ENCODE measurements around the gene TCL1B. TPM values are rescaled to one million over a fixed set of nuclear protein-coding genes. Genes with fewer than 3 reads are reported as not detected.
"Not testable (repeated sequence)": the region's sequence is repeated elsewhere in the genome, so short reads cannot be mapped to it uniquely, and the experiment has no call there.

Gene TCL1B
- 0.60 TPM for polyA plus RNA-seq (ENCODE audit: insufficient read length)
- long read RNA-seq, donor 1, partial matches to known transcripts: 0 of 1 reads
- long read RNA-seq, donor 1, other reads (novel, unspliced or antisense): 0 of 1 reads
- long read RNA-seq, donor 2: 0 reads
- long read RNA-seq, donor 3: 0 reads
- long read RNA-seq, donor 4: 0 reads
- long read RNA-seq, donor 5: 0 reads
- long read RNA-seq, donor 6: 0 reads
- long read RNA-seq, donor 7: 0 reads
- long read RNA-seq, donor 8: 0 reads

DNA sequence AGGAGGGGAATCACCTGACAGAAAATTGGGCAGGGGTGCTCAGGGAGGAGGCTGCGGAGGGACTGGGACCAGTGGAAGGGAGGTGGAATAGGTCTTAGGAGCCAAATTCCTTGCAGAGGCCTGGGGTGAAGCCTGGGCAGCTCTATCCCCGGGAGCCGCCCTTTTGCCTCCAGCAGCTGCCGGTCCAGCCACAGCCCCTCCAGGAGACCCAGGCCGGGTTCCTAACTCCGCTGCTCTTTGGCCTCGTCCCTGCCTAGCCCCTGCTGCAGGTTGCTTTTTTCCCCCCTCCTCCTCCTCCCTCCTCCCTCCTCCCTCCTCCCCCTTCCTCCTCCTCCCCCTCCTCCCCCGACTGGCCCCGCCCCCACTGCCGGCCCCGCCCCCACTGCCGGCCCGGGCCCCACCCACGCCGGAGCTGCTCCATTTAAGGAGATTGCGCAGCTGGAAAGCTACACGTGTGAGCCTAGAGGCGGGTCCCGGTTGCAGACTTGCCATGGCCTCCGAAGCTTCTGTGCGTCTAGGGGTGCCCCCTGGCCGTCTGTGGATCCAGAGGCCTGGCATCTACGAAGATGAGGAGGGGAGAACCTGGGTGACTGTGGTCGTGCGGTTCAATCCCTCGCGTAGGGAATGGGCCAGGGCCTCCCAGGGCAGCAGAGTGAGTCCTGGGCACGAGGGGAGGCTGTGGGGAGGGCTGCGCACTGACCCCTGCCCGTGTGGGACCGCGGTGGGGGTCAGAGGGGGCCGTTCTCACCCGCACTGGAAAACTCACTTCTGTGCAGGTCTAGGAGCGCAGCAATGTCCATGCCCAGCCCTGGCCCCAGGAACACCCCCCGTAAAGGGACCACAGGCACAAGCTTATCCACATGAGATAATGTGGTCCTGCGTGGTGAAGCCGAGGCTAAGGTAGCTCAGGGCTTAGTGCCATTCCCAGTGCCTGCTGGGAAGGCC lies at the start of gene TCL1B:
Gene TCL1B (plus strand): TSS at position 449 of the 945 bp plus-strand sequence. CDS start 42 bp downstream, at position 491.
- DNase-seq: no peak

GRCh38 chr14:95644981-95645380 lies 41.2 kb upstream of the TCL1B start:
- no peak for DNase-seq

DNA sequence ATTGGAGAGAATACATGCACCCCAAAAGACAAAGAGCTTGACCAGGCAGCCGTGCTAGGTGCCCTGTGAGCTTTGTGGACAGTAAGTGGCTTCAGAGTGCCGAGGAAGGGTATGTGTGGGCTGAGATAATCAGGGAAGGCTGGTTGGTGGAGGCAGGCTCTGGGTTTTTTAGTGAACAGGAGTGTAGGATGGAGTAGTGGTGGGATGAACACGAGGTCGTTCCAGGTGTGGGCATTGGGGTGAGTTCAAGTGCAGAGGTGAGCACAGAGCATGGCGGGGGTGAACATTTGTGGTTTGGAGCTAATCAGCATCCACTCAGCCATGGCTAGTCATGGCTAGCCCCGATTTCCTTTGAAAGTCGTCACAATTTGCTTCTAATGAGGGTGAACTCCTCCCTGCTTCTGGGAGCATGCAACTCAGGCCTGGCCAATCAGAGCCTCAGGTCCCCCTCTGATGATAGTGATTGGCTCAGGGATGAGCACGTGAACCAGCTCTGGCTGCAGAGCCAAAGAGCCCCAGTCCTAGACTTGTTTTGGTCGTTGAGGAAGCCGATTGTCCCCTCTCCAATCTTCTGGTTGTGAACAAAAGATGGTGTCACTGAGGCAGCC lies 40.7 kb upstream of the TCL1B start:
- no peak for DNase-seq

GRCh38 chr14:95647926-95648325 lies 38.3 kb upstream of the TCL1B start:
- no peak for DNase-seq

DNA sequence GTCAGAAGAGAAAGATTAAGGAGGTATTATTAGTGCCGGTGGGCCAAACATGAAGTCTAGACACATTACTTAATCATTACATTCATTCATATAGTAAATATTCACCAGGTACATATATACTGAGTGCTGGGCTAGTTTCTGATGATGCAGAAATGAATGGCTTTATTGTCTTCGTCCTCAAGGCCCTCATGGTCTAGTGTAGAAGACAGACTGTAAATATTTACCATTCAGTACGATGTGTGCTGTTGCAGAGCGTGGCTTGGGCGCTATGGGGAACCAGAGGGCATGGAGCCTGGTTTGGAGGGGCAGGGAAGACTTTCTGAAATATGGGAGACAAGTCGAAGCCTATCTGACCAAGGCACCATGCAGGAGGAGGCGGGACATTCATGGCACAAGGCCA lies 37.0 kb upstream of the TCL1B start:
- DNase-seq: no peak

GRCh38 chr14:95651028-95651427 lies 35.2 kb upstream of the TCL1B start:
- DNase-seq: no peak

- peak; percentile 46 for DNase-seq
These were observed 34.2 kb upstream of the TCL1B start for GRCh38 chr14:95651821-95652583.

DNA sequence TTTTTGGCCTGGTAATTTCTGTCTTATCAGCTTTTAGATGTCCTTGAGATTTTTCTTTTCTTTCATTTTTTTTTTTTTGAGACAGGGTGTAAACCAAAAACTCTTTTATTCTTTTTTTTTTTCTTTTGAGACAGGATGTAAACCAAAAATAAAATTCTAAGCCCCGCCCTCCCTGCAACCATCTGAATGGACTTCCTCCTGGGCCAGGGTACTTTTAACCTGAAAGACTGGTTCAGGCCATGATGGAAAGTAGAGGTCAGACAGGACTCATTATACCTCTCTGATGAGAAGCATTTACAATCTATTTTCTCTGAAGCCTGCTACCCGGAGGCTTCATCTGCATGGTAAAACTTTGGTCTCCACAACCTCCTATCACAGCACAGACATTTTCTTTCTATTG lies 33.5 kb upstream of the TCL1B start:
- no peak for DNase-seq

GRCh38 chr14:95655461-95655860 lies 30.8 kb upstream of the TCL1B start:
- DNase-seq: no peak

GRCh38 chr14:95656634-95657033 lies 29.6 kb upstream of the TCL1B start:
- no peak for DNase-seq

DNA sequence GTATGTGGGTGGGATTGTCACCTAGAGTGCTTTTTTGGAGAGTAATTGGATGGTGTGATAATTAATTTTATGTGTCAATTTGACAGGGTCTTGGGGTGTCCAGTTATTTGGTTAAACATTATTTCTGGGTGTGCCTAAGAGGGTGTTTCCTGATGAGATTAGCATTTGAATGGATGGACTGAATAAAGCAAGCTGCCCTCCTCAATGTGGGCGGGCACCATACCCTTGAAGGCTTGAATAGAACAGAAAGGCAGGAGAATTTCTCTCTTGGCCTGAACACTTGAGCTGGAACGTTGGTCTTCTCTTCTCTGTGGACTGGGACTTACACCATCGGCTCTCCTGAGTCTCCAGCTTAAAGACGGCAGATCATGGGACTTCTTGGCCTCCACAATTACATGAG lies 28.8 kb upstream of the TCL1B start:
- no peak for DNase-seq

GRCh38 chr14:95659293-95659989 lies 26.8 kb upstream of the TCL1B start:
- no peak for DNase-seq

DNA sequence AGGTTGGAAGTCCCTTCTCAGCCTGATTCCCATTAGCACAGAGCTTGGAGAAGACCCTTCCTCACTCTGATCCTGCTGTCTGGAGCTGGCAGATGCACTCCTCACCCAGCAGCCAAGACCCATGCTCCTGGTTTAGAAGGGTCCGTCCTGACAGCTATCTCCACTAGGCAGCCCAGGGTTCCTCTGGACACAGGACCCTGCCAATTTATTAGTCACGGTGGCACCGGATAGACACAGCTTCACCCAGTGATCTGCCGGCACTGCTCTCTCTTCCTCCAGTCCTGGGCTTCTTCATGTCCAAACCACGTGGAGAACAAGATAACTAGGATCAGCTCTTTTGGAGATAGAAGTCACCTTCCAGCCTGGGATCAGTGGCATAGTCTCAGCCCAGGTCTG lies 26.2 kb upstream of the TCL1B start:
- DNase-seq: no peak

DNA sequence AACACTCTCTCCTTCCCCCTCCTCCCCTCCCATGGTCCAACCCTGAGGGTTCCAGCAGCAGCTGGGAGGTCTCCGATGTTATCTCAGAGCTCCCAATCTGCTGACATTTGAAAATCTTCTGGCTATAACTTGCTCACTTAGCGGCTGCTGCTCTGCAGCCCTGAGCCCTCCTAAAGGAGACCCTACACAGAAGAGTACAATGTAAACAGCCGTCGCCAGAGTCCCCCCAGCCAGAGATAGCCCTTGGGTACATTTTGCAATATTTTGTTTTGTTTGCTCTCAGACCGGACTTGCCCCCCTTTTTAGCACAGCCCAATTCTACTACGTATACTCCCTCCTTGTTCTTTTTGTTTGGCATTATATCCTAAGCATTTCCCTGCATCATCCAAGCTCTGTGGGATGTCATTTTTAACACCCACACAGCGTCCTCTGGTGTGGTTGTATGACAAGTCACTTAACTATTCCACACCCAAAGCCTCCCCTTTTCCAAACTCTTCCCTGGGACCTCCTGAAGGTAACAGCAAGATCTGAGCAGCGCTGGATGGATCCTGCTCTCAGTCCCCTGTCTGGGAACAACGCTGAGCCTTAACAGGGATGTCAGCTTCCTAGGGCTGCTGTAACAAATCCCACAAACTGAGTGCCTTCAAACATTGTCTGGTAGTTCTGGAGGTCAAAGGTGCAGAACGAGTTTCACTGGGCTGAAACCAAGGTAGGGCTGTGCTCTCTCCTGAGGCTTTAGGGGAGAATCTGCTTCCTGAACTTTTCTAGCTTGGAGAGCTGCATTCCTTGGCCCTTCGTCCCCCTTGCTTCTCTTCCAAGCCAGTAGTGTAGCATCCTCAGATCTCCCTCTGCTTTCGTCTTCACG lies 25.3 kb upstream of the TCL1B start:
- DNase-seq: no peak

DNA sequence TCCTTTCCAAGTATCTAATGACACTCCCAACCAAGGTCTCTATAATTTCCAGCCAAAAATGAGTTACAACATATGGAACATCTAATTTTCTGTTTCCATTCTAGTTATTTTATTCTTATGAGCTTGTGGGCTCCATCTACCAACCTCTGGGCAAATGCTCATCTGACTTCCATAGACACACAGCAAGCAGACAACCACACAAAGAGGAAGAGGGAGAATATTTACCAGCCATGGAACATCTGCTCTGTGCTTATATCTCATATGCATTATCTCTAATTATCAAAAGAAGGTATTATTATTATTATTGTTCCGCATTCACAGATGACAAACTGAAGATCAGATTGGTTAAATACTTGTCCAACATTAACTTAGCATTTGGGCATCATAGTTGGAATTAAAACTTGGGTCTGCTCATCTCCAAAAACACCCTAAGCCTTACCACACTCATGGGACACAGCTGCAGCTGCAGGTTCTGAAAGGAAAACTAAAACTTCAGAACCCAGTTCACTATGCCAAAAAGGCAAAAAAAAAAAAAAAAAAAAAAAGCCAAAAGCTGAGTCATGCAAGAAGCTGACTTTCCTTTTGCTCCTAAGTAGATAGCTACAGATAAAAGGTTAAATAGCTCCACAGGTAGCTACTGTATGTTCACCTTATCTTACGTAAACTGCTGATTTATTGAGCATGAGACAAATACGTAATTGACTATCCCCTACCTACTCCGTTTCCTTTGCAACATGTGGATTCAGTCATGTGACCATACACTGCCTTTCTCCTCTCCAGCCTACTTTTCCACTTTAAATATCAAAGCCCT lies 23.6 kb upstream of the TCL1B start:
- no peak for DNase-seq

- DNase-seq: no peak
These were observed 22.9 kb upstream of the TCL1B start for GRCh38 chr14:95663226-95663797.

DNA sequence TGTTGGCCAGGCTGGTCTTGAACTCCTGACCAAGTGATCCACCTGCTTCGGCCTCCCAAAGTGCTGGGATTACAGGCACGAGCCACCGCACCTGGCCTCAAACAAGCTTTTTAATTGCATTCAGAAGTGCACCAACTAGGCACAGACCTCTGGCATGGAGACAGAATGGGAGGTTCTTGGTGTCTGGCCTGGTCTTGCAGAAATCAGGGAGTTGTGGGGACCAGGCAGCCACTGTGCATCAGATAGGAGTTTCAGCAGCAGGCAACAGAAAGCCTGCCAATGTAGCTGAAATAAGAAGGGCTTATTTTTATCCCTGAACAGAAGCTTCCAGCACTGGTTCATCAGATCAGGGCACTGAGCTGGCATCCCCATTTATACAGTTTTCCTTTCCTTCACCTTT lies 22.2 kb upstream of the TCL1B start:
- no peak for DNase-seq

DNA sequence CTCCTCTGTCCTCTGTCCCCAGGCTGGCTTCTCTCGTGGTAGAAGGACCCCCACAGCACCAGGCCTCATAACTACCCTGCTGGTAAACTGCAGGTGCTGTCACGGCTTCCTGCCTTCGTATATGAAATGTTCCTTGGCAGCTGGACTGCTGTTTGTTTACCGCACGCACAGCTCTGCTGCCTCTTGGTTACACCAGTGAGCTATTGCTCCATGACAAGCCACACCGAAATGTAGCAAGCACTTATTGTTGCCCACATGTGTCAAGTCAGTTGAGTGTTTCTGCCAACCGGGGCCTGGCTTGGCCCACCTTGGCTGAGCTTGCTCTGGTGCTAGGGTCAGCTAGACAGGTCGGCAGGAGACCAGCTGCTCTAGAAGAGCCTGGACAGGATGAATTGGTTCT lies 21.7 kb upstream of the TCL1B start:
- no peak for DNase-seq

DNA sequence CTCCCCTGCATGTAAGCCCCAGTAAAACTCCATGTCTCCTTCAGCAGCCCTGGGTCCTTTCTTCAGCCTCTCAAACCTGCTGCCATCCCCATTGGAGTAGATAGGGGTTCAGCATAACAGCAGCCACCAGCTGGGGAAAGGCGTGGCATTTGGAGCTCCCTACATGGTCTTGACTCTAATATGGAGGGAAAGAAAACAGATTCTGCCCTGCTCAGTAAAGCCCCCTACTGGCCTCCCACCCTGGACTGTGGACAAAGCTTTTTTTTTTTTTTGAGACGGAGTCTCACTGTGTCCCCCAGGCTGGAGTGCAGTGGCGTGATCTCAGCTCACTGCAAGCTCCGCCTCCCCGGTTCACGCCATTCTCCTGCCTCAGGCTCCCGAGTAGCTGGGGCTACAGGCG lies 20.7 kb upstream of the TCL1B start:
- DNase-seq: not testable (repeated sequence)
